Epithelial cell of esophagus (primary cell): Measurements from ENCODE around the gene VSTM5.
A peak's percentile ranks its signal among the peaks of the same experiment; 100 is the strongest.
"Not testable (repeated sequence)": the region's sequence is repeated elsewhere in the genome, so short reads cannot be mapped to it uniquely, and the experiment has no call there.

Experiments
- DNase-seq: peaks from one replicate; pipeline ENCODE4 v3.0.0; 2010; ENCODE audit warnings: low read depth
- H3K4me3 ChIP-seq: 2 replicates; pipeline ENCODE4 v1.5.1; 2011; ENCODE audit warnings: mild to moderate bottlenecking, low read length, control low read depth
- CTCF ChIP-seq: IDR thresholded peaks from 2 replicates; pipeline ENCODE4 v1.5.1; 2011; ENCODE audit warnings: low read depth, mild to moderate bottlenecking, low read length, control low read depth, inconsistent platforms; ENCODE audit not compliant: insufficient read depth; ENCODE audit errors: missing control alignments

The VSTM5 gene

GRCh38 chr11:93850594-93851018 lies at the start of gene VSTM5:
VSTM5 (minus strand) TSS chr11:93850618; CDS start chr11:93850502, 116 bp downstream.
- TF ChIP-seq CTCF, result peak; percentile 24
- peak; percentile 70 for DNase-seq
- H3K4me3 ChIP-seq, result peak within 1 kb of the TSS; percentile 32

GRCh38 chr11:93895106-93895862 lies 44.9 kb upstream of the VSTM5 start:
- peak; percentile 75 for DNase-seq
- TF ChIP-seq CTCF, result peak; percentile 83
- H3K4me3 ChIP-seq, result no peak overlapping the region

GRCh38 chr11:93890391-93891051 lies 40.1 kb upstream of the VSTM5 start:
- no peak overlapping the region for H3K4me3 ChIP-seq
- no peak for DNase-seq
- TF ChIP-seq CTCF, result no peak

GRCh38 chr11:93887111-93887510 lies 36.7 kb upstream of the VSTM5 start:
- no peak for TF ChIP-seq CTCF
- DNase-seq, result no peak
- no peak overlapping the region for H3K4me3 ChIP-seq

GRCh38 chr11:93879114-93879513 lies 28.7 kb upstream of the VSTM5 start:
- DNase-seq, H3K4me3 ChIP-seq: not testable (repeated sequence)

- no peak for DNase-seq
- H3K4me3 ChIP-seq, result no peak overlapping the region
- no peak for TF ChIP-seq CTCF
Measured at GRCh38 chr11:93875637-93876036, 25.2 kb upstream of the VSTM5 start.

- no peak for TF ChIP-seq CTCF
- DNase-seq, result no peak
- no peak overlapping the region for H3K4me3 ChIP-seq
Measured at GRCh38 chr11:93871526-93871925, 21.1 kb upstream of the VSTM5 start.
